HepG2 (cell line): ENCODE measurements around the gene KIZ. TPM values are rescaled to one million over a fixed set of nuclear protein-coding genes. Genes with fewer than 3 reads are reported as not detected.
"Not testable (repeated sequence)": the region's sequence is repeated elsewhere in the genome, so short reads cannot be mapped to it uniquely, and the experiment has no call there.

ENCODE experiments used
- ATAC-seq: fragments of 200-7000 bp; cut with Tn5 transposase; 3 replicates; pipeline ENCODE4 v1.9.1; 2020; ENCODE audit warnings: mild to moderate bottlenecking, moderate library complexity
- BruUV-seq: library from RNA; stranded (reverse); fragments of 400-500 nt; replicated peaks from 2 replicates; lab custom pipeline; 2021; lab: Mats Ljungman, UMichigan
- CTCF ChIA-PET: fragments of 300-600 bp; formaldehyde crosslinking; extraction: SDS; loops from one replicate; lab custom pipeline; 2021; ENCODE audit warnings: low total read pairs, inconsistent platforms, low intra/inter-chr PET ratio; lab: Yijun Ruan, JAX
- POLR2A ChIA-PET: fragments of 350-600 bp; sonication (Branson Sonifier 250); formaldehyde crosslinking; loops from one replicate; lab custom pipeline; 2020; ENCODE audit warnings: antibody characterized with exemption, inconsistent platforms; lab: Yijun Ruan, JAX
- DNase-seq: peaks from one replicate; pipeline ENCODE4 v3.0.0-alpha.2; 2015; ENCODE audit warnings: low spot score
- FAIRE-seq: peaks from 3 replicates; lab custom pipeline; 2011; peaks lifted over from hg19 to GRCh38; lab: Jason Lieb, UNC
- H2AFZ ChIP-seq: one replicate; pipeline ENCODE4 v1.6.1; 2011; ENCODE audit warnings: low read length, inconsistent platforms
- H3K27ac ChIP-seq: fragments of 300-600 bp; 3 replicates; pipeline ENCODE4 v1.8.0; 2011; ENCODE audit warnings: mixed run types, mild to moderate bottlenecking, mixed read lengths, low read length, inconsistent platforms; ENCODE audit not compliant: insufficient read depth; ENCODE audit errors: extremely low read length
- H3K27me3 ChIP-seq, 2 experiments: fragments of 200-600 bp in 1 of 2; 2 replicates in 1 of 2; 3 replicates in 1 of 2; pipeline versions ENCODE4 v1.6.0 to v1.8.0; 2011; ENCODE audit warnings: low read length in 2 of 2, mild to moderate bottlenecking in 2 of 2, moderate library complexity in 2 of 2, inconsistent platforms in 1 of 2; ENCODE audit not compliant: insufficient read depth in 2 of 2, control insufficient read depth in 1 of 2
- H3K36me3 ChIP-seq, 2 experiments: fragments of 200-600 bp in 1 of 2; replicated peaks in 1 of 2; 2 replicates in 1 of 2; 3 replicates in 1 of 2; pipeline versions ENCODE4 v1.5.1 to v1.8.0; 2011; ENCODE audit warnings: low read length in 2 of 2, inconsistent platforms in 1 of 2; ENCODE audit not compliant: insufficient read depth in 2 of 2, control insufficient read depth in 1 of 2
- H3K4me1 ChIP-seq: 2 replicates; pipeline ENCODE4 v1.5.1; 2012; ENCODE audit warnings: low read length, inconsistent platforms; ENCODE audit not compliant: insufficient read depth
- H3K4me2 ChIP-seq: 2 replicates; pipeline ENCODE4 v1.6.0; 2011; ENCODE audit warnings: low read depth, low read length, inconsistent platforms
- H3K4me3 ChIP-seq, 3 experiments: fragments of 200-600 bp in 1 of 3; sonication (generic), shearing (Covaris generic) in 1 of 3; replicated peaks in 1 of 3; 2 replicates each; pipeline ENCODE4 v1.5.1; 2011 to 2016; ENCODE audit warnings: low read length in 3 of 3, inconsistent platforms in 2 of 3, low read depth in 2 of 3, mild to moderate bottlenecking in 2 of 3, control low read depth in 1 of 3, mixed read lengths in 1 of 3; ENCODE audit not compliant: insufficient read depth in 1 of 3
- H3K79me2 ChIP-seq: one replicate; pipeline ENCODE4 v1.6.1; 2011; ENCODE audit warnings: low read length, inconsistent platforms; ENCODE audit not compliant: insufficient read depth
- H3K9ac ChIP-seq: 2 replicates; pipeline ENCODE4 v1.6.0; 2011; ENCODE audit warnings: mild to moderate bottlenecking, low read depth, low read length, inconsistent platforms; ENCODE audit not compliant: insufficient read depth
- H3K9me3 ChIP-seq: 2 replicates; pipeline ENCODE4 v1.5.1; 2012; ENCODE audit warnings: mild to moderate bottlenecking, low read length
- H4K20me1 ChIP-seq: 2 replicates; pipeline ENCODE4 v1.6.0; 2011; ENCODE audit warnings: inconsistent platforms, mild to moderate bottlenecking, low read length, moderate library complexity; ENCODE audit not compliant: insufficient read depth
- ADNP ChIP-seq: sonication (generic); formaldehyde crosslinking; IDR thresholded peaks from 2 replicates; pipeline ENCODE4 v1.4.0; 2020; ENCODE audit warnings: missing genetic modification reagents
- ATF5 ChIP-seq: sonication (generic); formaldehyde crosslinking; IDR thresholded peaks from 2 replicates; pipeline ENCODE4 v1.4.0; 2020; ENCODE audit warnings: mild to moderate bottlenecking, low read depth, missing genetic modification reagents
- CCAR2 ChIP-seq: fragments of 200-400 bp; formaldehyde crosslinking; optimal IDR thresholded peaks from 2 replicates; pipeline ENCODE3; 2018; ENCODE audit warnings: low read depth, mild to moderate bottlenecking, low read length, moderate library complexity
- CERS6 ChIP-seq: sonication (generic); formaldehyde crosslinking; IDR thresholded peaks from 2 replicates; pipeline ENCODE4 v1.5.0; 2020; ENCODE audit warnings: missing genetic modification reagents
- EED ChIP-seq: sonication (generic); formaldehyde crosslinking; IDR thresholded peaks from 2 replicates; pipeline ENCODE4 v1.5.0; 2020; ENCODE audit warnings: mild to moderate bottlenecking, missing genetic modification reagents
- HOXA9 ChIP-seq: sonication (generic); formaldehyde crosslinking; IDR thresholded peaks from 2 replicates; pipeline ENCODE4 v1.8.1; 2022; ENCODE audit warnings: missing genetic modification reagents, mild to moderate bottlenecking, moderate library complexity, borderline replicate concordance
- MXD1 ChIP-seq: sonication (generic); formaldehyde crosslinking; IDR thresholded peaks from 2 replicates; pipeline ENCODE4 v1.4.0; 2020; ENCODE audit warnings: mild to moderate bottlenecking, missing genetic modification reagents
- SP5 ChIP-seq: IDR thresholded peaks from 2 replicates; pipeline ENCODE4 v1.6.1; 2016; ENCODE audit warnings: low read depth, borderline replicate concordance
- SRSF1 ChIP-seq: fragments of 200-400 bp; formaldehyde crosslinking; optimal IDR thresholded peaks from 2 replicates; pipeline ENCODE3; 2017; ENCODE audit warnings: mild to moderate bottlenecking, low read depth, low read length, moderate library complexity
- ZNF101 ChIP-seq: sonication (generic); formaldehyde crosslinking; IDR thresholded peaks from 2 replicates; pipeline ENCODE4 v1.4.0; 2020; ENCODE audit warnings: mild to moderate bottlenecking, low read depth, missing genetic modification reagents, borderline replicate concordance
- ZNF558 ChIP-seq: sonication (generic); formaldehyde crosslinking; IDR thresholded peaks from 2 replicates; pipeline ENCODE4 v1.9.0; 2022; ENCODE audit warnings: mild to moderate bottlenecking, missing genetic modification reagents, borderline replicate concordance
- ZNF607 ChIP-seq: sonication (generic); formaldehyde crosslinking; IDR thresholded peaks from 2 replicates; pipeline ENCODE4 v1.5.1; 2020; ENCODE audit warnings: missing genetic modification reagents, mild to moderate bottlenecking, borderline replicate concordance
- WGBS: methylation state at CpG from one replicate; pipeline ENCODE4 v1.1.6; 2017; ENCODE audit warnings: low lambda C conversion rate; 5-methylcytosine and 5-hydroxymethylcytosine counted together
- in situ Hi-C: cut with HindIII; loops from 2 replicates; pipeline ENCODE4 v1.10.0; 2017; ENCODE audit warnings: low pct_unique_long_range_greater_than_20kb; ENCODE audit not compliant: extremely low pct_ligation_motif_present
- intact Hi-C: fragments of 100-400 bp; cut with micrococcal nuclease; formaldehyde crosslinking; loops from one replicate; pipeline ENCODE4 v1.10.0; 2022; ENCODE audit not compliant: unreplicated experiment
- polyA plus RNA-seq, 8 experiments: library from polyadenylated mRNA; depleted of rRNA in 3 of 8; stranded (reverse) in 7 of 8; unstranded in 1 of 8; fragments of >200 nt; fragmentation: Illumina TruSeq in 4 of 8; extraction: Trizol in 4 of 8; gene quantifications; 2 replicates each; pipeline versions ENCODE4 v1.2.1 to v1.2.3, GENCODE V29; 2011 to 2016; ENCODE audit warnings: low read depth in 4 of 8, missing spikeins in 1 of 8, mixed read lengths in 1 of 8; ENCODE audit not compliant: insufficient read depth in 1 of 8
- total RNA-seq, 5 experiments: library from RNA; depleted of rRNA; stranded (reverse); fragments of >200 nt; fragmentation: Illumina TruSeq; extraction: Trizol; gene quantifications; 2 replicates each; pipeline ENCODE4 v1.2.3, GENCODE V29; 2016; ENCODE audit warnings: low read depth in 1 of 5
- TF ChIP-seq, protein P1 (sequence below): IDR thresholded peaks from 2 replicates; pipeline ENCODE4 v1.6.1; 2016; ENCODE audit warnings: missing compliant biosample characterization, missing genetic modification reagents, borderline replicate concordance

KIZ gene
- total and polyA plus RNA-seq, 2 of the 13 experiments (the other 11 are each of a cell fraction or from before 2014, with no cell fraction given): 46.3 to 114 TPM

- H3K36me3 ChIP-seq: peaks cover 14 to 38% of the 10 kb centered on the region in 2 experiments
- H3K4me1 ChIP-seq, FAIRE-seq, H3K27ac ChIP-seq, H2AFZ ChIP-seq, H3K4me3 ChIP-seq, H3K4me2 ChIP-seq, ATAC-seq, H3K9ac ChIP-seq, in situ Hi-C loops, H3K9me3 ChIP-seq, BruUV-seq, H3K27me3 ChIP-seq, H4K20me1 ChIP-seq, intact Hi-C loops, POLR2A ChIA-PET, DNase-seq, CTCF ChIA-PET, H3K79me2 ChIP-seq: not testable (repeated sequence)
- 88% methylated on average over 8 of the region's 8 CpGs for WGBS
These were observed 121.8 kb downstream of the KIZ start for GRCh38 chr20:21247603-21248095.

- 51% methylated on average over 6 of the region's 6 CpGs for WGBS
- ChIA-PET CTCF (no interaction called here), POLR2A (no interaction called here)
- no peak overlapping the region for H3K4me3 ChIP-seq
- ATAC-seq: no peak
- H3K9ac ChIP-seq: no peak overlapping the region
- no peak for FAIRE-seq
- H2AFZ ChIP-seq: no peak overlapping the region
- peaks cover 0 to 3% of the 10 kb centered on the region in 2 experiments; a peak in 1 of 5 replicates for H3K36me3 ChIP-seq
- no peaks in the 10 kb centered on the region for H3K79me2 ChIP-seq
- no peak overlapping the region for H3K27ac ChIP-seq
- BruUV-seq: no TSS peak
- in situ Hi-C loops: no loop called here
- DNase-seq: no peak
- TF ChIP-seq CERS6 (CRISPR knock-in tag): no peak
- TF ChIP-seq ZNF101: no peak
- TF ChIP-seq ZNF558 (CRISPR knock-in tag): no peak
- TF ChIP-seq, protein P1, sequence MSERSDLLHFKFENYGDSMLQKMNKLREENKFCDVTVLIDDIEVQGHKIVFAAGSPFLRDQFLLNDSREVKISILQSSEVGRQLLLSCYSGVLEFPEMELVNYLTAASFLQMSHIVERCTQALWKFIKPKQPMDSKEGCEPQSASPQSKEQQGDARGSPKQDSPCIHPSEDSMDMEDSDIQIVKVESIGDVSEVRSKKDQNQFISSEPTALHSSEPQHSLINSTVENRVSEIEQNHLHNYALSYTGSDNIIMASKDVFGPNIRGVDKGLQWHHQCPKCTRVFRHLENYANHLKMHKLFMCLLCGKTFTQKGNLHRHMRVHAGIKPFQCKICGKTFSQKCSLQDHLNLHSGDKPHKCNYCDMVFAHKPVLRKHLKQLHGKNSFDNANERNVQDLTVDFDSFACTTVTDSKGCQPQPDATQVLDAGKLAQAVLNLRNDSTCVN: no peak
- TF ChIP-seq SRSF1: no peak
- TF ChIP-seq ATF5 (CRISPR knock-in tag): no peak
- TF ChIP-seq EED (CRISPR knock-in tag): no peak
- TF ChIP-seq SP5: no peak
- no peak for TF ChIP-seq ADNP (CRISPR knock-in tag)
- TF ChIP-seq MXD1 (CRISPR knock-in tag): no peak
- no peak for TF ChIP-seq ZNF607
- TF ChIP-seq CCAR2: no peak
- TF ChIP-seq HOXA9 (CRISPR knock-in tag): no peak
- H3K4me1 ChIP-seq: no peaks in the 10 kb centered on the region
- no peaks in the 10 kb centered on the region for H4K20me1 ChIP-seq
- no peaks in the 10 kb centered on the region for H3K27me3 ChIP-seq
- H3K9me3 ChIP-seq: no peaks in the 10 kb centered on the region
- intact Hi-C loops: no loop called here
- H3K4me2 ChIP-seq: no peak overlapping the region
These were observed 125.4 kb downstream of the KIZ start for GRCh38 chr20:21251278-21251677.
